PC-9 (cell line): ENCODE measurements around the gene RAB26.

Source experiments
- EZH2 ChIP-seq: fragments of 200-600 bp; sonication (generic); IDR thresholded peaks from 2 replicates; pipeline ENCODE4 v1.8.0; 2017; ENCODE audit warnings: antibody characterized with exemption, low read depth
- TF ChIP-seq, protein P1 (sequence below): fragments of 200-600 bp; sonication (generic); conservative IDR thresholded peaks from 2 replicates; pipeline ENCODE4 v1.6.1; 2017; ENCODE audit warnings: mixed run types, antibody characterized with exemption, mild to moderate bottlenecking, moderate library complexity

DNA sequence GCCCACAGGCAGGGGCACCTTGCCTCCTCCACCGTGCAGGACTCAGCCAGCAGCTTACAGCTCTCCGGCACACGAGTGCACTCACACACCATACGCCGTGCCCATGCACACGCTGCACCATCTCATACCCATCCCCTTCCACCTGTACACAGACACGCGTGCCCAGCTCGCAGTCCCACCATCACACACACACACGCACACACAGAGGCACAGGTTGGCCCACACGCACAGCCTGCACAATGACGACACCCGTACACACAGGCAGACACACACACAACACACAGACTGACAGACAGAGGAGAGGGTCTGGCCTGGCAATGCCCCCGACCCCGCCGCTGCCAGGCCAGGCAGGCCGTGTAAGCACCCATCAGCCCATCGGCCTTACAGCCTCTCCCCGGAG is 35.9 kb downstream of the RAB26 start:
- TF ChIP-seq EZH2 = no peak
- TF ChIP-seq, protein P1, sequence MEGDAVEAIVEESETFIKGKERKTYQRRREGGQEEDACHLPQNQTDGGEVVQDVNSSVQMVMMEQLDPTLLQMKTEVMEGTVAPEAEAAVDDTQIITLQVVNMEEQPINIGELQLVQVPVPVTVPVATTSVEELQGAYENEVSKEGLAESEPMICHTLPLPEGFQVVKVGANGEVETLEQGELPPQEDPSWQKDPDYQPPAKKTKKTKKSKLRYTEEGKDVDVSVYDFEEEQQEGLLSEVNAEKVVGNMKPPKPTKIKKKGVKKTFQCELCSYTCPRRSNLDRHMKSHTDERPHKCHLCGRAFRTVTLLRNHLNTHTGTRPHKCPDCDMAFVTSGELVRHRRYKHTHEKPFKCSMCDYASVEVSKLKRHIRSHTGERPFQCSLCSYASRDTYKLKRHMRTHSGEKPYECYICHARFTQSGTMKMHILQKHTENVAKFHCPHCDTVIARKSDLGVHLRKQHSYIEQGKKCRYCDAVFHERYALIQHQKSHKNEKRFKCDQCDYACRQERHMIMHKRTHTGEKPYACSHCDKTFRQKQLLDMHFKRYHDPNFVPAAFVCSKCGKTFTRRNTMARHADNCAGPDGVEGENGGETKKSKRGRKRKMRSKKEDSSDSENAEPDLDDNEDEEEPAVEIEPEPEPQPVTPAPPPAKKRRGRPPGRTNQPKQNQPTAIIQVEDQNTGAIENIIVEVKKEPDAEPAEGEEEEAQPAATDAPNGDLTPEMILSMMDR = no peak
